ENCODE measurements around the gene PIK3CA.
"Not testable (repeated sequence)": the region's sequence is repeated elsewhere in the genome, so short reads cannot be mapped to it uniquely, and the experiment has no call there.

The PIK3CA gene

DNA sequence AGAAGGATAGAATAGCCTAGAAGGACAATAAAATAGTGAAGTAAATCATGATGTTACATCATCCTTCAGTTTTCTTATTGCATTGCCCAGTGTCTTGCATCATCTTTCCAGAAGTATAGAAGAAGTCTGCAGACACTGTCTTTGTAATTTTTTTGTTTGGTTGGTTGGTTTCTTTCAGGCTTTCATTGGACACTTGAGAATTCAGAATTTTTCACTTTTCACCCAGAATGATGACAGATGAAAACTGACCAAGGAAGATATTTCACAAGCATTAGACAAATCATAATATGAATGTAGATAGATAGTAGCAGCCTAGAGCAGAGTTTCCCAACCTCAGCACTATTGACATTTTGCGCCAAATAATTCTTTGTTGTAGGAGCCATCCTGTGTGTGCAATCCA is 67.4 kb downstream of the PIK3CA start:
- DNase-seq, result not testable (repeated sequence)

DNA sequence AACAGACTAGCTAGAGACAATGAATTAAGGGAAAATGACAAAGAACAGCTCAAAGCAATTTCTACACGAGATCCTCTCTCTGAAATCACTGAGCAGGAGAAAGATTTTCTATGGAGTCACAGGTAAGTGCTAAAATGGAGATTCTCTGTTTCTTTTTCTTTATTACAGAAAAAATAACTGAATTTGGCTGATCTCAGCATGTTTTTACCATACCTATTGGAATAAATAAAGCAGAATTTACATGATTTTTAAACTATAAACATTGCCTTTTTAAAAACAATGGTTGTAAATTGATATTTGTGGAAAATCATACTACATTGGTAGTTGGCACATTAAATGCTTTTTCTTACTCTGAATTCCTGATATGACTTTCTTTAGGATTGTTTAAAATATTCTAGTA is 70.1 kb downstream of the PIK3CA start:
- DNase-seq, result not testable (repeated sequence)

- DNase-seq, result no peak
Observed at GRCh38 chr3:179223548-179223947, 75.4 kb downstream of the PIK3CA start.

DNA sequence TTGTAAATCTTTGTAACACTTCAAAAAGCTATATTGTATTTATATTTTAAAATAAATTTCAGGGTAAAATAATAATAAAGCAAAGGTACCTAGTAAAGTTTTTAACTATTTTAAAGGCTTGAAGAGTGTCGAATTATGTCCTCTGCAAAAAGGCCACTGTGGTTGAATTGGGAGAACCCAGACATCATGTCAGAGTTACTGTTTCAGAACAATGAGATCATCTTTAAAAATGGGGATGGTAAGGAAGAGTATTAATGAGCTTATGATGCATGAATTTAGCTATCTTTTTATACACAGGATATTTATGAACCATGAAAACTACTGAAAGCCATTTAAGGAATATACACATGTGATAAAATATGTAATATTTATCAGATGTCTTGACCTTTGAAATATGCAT is 76.4 kb downstream of the PIK3CA start:
- DNase-seq, result no peak

DNA sequence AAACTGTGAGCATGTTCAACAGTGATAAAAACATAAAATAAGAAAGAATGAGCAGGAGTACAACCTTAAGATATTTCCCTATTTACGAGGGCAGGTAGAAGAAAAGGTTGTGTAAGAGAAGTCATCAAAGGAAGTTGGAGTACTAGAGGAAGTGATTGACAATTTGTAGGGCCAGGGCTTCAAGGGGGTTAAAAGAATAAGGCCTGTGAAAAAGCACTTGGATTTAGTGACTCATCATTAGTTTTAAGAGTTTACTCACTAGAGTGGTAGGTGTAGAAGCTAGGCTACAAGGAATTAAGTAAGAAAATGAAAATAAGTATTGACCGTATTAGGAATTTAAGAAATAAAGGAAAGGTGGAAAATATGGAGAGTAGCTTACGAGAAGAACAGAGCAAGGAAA is 79.2 kb downstream of the PIK3CA start:
- DNase-seq, result no peak

DNA sequence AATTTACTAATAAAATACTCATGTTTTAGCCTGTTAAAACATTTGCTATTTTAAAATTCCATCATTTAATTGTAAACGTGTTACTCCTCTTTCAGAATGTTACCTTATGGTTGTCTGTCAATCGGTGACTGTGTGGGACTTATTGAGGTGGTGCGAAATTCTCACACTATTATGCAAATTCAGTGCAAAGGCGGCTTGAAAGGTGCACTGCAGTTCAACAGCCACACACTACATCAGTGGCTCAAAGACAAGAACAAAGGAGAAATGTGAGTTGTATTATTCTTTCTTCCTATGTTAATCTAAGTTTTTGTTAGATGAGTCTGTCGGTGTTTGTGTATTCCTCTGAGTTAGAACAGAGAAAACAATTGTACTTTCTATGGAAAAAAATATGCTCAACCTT is 81.0 kb downstream of the PIK3CA start:
- no peak for DNase-seq

- no peak for DNase-seq
Observed at GRCh38 chr3:179233043-179233442, 84.9 kb downstream of the PIK3CA start.

DNA sequence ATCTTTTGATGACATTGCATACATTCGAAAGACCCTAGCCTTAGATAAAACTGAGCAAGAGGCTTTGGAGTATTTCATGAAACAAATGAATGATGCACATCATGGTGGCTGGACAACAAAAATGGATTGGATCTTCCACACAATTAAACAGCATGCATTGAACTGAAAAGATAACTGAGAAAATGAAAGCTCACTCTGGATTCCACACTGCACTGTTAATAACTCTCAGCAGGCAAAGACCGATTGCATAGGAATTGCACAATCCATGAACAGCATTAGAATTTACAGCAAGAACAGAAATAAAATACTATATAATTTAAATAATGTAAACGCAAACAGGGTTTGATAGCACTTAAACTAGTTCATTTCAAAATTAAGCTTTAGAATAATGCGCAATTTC is 86.0 kb downstream of the PIK3CA start:
- no peak for DNase-seq

- no peak for DNase-seq
Observed at GRCh38 chr3:179236669-179237301, 88.6 kb downstream of the PIK3CA start.

DNA sequence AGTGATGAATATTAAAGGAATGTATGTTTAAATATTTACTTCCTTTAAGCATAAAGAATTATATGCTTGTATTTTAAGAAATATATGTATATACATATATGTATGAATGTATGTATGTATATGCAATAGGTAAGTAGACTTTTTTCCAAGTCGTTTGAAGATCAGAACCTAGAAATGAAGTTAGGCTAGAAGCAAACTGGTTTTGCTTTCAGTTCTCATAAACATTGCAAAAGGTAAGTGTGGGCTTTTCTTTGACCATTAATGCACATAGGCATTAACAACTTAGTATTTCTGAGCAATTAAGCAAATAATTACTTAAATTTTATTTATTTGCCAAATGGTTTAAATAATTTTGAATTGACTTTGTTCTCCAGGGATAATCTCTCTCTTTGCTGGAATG is 92.1 kb downstream of the PIK3CA start:
- not testable (repeated sequence) for DNase-seq

- DNase-seq, result not testable (repeated sequence)
Observed at GRCh38 chr3:179242859-179243258, 94.7 kb downstream of the PIK3CA start.

DNA sequence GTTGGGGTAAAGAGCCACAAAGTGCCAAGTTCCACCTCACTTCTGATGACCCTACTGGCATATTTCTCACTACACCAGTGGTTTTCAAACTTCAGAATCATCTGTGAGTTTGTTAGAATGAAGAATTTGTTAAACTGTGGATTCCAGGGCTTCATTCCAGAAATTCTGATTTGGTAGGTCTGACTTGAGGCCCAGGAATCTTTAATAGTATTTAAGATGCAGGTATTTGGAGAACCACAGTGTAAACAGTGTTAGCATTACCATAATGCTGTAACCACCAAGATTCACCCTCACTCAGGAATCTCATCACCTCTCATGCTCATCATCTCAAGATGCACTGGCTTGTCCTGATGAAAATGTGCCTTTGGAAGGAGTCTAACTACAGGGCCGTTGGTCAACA is 96.7 kb downstream of the PIK3CA start:
- no peak for DNase-seq

- no peak for DNase-seq
Observed at GRCh38 chr3:179247289-179248015, 99.3 kb downstream of the PIK3CA start.

DNA sequence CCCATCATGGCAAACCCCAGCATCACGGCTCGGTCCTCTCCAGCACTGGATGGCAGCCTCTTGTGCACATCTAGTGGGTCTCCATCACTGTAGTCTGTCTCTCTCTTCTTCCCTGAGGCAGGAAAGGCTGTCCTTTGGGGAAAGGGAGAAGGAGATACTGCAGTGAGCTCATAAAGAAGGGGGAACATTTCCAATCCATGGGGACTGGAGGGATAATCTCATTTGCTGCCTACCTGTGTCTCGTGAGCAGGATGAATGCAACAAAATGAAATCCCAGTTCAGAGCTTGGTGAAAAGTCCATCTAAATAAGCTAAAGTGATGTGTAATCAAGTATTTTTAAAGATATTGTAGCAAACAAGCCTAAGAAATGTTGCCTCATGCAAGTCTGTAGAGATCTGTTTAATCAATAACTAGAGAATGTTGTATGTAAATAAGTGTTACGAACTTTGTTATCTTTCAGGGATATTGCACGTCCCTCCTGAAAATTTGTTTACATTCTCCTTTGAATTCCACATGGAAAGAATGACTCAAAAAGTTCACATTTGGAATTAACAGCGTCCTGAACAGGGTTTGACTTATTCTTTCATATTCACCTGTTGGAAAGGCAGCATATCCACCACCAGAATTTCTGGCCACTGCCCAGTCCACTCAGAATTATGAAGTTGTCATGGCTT is 102.8 kb downstream of the PIK3CA start, which contains the start of gene KCNMB3:
Gene KCNMB3 (minus strand): TSS at position 312 of the 674 bp plus-strand sequence. CDS start 124 bp downstream, at position 188.
- DNase-seq, result no peak

DNA sequence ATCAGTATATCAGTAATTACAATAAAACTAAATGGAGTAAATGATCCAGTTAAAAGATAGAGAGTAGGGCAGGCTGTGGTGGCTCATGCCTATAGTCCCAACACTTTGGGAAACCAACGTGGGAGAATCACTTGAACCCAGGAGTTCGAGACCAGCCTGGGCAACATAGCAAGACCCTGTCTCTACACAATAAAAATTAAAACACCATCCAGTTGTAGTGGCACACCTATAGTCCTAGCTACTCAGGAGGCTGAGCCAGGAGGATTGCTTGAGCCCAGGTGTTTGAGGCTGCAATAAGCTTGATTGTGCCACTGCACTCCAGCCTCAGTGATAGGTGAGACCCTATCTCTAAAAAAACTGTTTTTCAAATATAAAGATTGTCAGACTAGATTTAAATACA is 108.7 kb downstream of the PIK3CA start:
- DNase-seq, result no peak

DNA sequence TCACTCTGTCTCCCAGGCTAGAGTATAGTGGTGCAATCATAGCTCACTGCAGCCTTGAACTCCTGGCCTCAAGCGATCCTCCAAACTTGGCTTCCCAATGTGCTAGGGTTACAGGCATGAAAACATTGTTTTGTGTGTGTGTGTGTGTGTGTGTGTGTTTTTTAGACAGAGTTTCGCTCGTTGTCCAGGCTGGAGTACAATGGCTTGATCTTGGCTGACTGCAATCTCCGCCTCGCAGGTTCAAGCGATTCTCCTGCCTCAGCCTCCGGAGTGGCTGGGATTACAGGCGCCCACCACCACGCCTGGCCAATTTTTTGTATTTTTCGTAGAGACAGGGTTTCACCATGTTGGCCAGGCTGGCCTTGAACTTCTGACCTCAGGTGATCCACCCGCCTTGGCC is 109.6 kb downstream of the PIK3CA start:
- not testable (repeated sequence) for DNase-seq

DNA sequence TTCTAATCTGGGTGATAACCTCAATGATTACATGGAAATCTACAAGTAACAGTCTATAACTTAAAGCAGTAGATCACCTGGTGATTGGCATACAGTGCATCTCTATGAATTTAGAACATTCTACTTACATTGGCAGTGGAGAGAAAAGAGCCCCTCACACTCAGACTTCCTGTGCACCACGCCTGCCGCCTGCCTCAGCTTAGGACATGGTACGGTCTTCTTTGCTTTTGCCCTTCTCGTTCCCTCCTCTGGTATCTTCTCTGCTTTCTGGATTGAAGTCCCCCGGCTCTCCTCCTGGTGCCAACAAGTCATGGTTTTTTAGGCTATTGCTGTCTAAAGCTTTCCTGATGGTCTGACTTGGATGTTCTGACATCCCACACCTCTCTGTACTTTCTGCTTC is 110.7 kb downstream of the PIK3CA start:
- DNase-seq, result no peak

DNA sequence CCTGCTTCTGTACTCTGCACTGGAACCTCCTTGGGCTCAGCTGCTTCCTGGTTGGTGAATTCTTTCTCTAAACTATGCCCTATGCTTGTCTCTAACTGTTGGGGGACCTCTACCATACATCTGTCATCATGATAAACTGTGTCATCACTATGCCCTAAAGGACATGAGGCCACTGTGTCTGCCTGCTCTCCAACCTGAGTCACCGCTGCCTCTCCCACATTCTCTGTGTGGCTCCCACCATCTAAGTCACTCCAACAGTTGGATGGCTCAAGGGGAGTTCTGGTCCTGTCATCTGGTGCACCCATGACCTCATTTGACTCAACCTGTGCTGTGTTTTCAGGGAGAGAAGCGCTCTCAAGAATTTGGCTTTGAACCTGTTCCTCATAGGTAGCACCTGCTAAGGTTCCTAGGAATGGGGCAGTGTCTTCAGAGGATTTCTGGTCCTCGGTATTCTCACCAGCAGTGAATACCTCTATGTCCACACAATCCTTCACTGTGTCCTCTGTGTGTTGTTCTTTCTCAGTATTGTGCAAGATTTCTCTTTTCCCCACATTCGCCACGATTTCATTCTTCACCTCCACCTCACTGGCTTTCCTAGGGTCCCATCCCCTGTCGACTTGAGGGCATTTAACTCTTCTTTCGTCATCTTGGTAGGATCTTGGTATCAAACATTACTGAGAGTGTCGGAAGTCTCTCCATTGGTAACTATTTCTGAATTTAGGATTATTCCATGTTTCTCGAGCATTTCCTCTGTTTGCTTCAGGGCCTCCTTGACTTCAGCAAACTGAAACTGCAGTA is 112.0 kb downstream of the PIK3CA start:
- DNase-seq, result not testable (repeated sequence)

GRCh38 chr3:179260949-179261765 is 113.0 kb downstream of the PIK3CA start:
- no peak for DNase-seq

GRCh38 chr3:179263134-179263533 is 115.0 kb downstream of the PIK3CA start:
- no peak for DNase-seq

GRCh38 chr3:179264449-179264848 is 116.3 kb downstream of the PIK3CA start:
- no peak for DNase-seq

- DNase-seq, result no peak
Observed at GRCh38 chr3:179265092-179265491, 116.9 kb downstream of the PIK3CA start.

Measured in NK-92 treated with Interleukin-12 subunit alpha and Interleukin-12 subunit beta, amount 100 ng/mL, for 24 hours (cell line).